T-helper 9 cell (primary cell): ENCODE results near the gene BMP4.
A peak's percentile ranks its signal among the peaks of the same experiment; 100 is the strongest.

Experiments
- DNase-seq: peaks from one replicate; pipeline ENCODE4 v3.0.0-alpha.2; 2020

Gene BMP4

GRCh38 chr14:53943751-53944083 lies 12.9 kb downstream of the BMP4 start:
- DNase-seq, result no peak

DNA sequence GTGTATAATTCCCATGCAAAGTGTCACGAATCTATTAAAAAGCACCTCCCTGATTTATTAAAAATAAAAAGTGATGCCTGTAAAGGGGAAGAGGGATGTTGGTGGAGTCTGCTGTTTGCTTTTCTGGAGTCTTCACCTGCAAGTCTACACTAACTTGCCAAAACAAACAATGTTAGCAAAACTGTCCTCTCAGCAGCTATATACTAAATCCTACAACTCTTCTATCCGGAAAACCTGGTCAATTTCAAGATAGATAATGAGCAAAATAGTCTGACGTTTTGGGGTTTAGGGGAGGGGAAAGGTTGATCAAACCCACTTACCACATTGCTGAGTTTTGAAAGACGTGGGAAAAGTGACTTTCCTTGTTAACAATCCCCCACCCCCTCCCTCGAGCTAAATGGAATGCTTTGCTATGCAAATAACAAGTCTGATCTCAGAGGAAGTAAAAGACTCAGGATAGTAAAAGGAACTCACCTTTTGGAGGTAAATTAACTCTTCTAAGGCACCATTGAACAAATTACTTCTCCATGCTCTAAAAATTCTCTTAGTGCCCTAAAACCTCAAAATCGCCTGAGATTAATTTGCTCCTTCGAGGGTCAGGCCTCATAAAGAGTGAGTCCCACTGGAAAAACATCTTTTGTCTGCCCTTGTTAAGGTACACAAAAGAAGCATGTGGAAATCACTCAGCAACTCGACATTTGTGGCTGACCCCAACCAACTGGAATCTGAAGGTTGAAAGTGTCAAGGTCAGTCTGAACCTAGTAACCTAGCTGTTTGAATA lies 13.5 kb downstream of the BMP4 start:
- DNase-seq, result no peak

DNA sequence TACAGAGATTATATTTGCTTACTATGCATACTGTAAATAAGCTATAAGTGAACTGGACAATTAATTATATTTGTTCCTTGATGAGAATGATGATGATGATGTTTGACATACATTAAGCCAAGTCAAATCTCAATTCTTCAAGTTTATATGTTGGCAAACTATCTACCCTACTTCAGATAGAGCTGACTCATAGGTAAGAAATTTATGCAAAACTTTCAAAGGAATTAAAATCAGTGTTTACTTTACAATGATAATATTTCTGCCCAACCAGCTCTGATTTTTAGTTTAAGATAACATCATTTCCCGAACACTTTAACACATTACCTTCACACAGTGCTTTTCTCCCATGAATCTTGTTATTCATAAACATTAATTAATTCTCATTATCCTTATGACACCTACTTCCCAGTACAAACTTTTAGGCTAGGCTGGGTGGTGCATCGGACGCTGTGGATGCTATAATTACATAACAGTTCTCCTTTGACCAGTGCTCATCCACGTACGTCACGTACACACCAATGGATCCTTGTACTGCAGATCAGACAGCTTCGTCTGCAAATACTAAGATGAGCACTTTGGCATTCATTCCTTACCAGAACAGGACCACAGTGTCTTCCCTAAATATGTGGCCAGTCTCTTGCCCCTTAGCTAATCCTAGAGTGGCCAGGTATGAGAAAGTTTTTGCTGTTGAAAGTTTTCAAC lies 18.3 kb downstream of the BMP4 start:
- no peak for DNase-seq

DNA sequence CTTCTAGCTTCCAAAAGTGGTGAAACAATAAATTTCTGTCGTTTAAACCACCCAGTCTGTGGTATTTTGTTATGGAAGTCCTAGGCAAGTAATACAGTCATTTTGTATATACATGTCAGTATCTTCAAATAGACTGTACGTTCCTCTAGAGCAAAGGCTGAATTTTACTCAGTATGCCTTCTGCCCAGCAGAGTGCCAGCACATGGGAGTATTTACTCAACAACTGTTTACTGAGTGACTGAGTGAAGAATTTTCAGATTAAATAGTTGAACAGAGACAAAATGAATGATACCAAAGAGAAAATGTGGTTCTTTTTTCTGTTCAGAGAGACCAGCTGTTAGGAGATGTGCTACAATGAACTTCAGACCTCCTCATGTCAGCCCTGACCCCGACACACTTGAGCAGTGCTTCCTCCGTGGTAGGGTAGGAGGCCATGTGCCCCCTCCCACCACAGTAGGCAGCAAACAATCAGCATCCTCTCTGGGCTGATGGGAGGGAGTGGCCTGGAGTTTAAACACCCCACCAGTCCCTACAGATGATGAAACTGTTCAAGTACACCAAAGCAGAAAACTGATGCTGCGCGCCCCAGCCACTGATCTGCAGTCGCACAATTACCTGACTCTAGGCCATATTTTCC lies 21.7 kb downstream of the BMP4 start:
- no peak for DNase-seq

DNA sequence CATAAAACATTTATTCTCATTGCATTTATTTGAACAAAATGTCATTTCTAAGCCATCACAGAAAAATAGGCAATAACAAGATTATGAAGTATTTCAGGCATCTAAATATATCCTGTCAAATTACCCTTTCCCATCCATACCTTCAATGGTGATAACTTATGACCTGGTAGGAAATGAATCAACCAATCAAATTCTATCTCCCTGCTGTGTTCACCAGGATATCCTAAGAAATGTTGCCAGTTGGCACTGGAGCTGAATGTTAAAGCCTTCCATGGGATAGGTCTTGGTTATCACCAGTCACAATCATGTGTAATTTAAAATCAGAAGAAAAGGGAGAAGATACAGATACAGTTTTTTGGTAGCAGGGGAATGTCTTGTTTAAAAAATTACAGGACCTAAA lies 23.7 kb downstream of the BMP4 start:
- no peak for DNase-seq

GRCh38 chr14:53929871-53930715 lies 26.5 kb downstream of the BMP4 start:
- DNase-seq, result peak; percentile 10

- DNase-seq, result no peak
These were observed 29.5 kb downstream of the BMP4 start for GRCh38 chr14:53927171-53927570.

GRCh38 chr14:53925201-53925766 lies 31.3 kb downstream of the BMP4 start:
- DNase-seq, result no peak

- no peak for DNase-seq
These were observed 31.9 kb downstream of the BMP4 start for GRCh38 chr14:53924753-53925152.

DNA sequence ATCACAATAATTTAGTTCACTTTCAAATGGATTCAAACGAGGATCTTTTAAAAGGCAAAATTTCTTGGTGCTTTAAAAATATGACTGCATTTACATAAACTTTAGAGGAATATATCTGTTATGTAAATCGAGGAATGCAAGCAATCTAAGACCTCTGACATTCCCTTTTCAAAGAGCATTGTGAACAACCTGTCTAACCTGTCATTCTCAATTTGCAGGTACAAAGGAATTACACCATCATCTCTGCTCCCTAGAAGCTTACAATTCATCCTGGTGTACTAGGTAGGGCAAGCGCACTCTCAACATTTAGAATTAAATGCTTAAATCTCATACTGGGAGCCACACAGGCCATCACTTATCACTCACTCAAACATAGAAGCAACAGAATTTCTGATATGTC lies 35.6 kb downstream of the BMP4 start:
- DNase-seq, result no peak

- DNase-seq, result no peak
These were observed 40.4 kb downstream of the BMP4 start for GRCh38 chr14:53916239-53916638.

- no peak for DNase-seq
These were observed 41.1 kb downstream of the BMP4 start for GRCh38 chr14:53915364-53916014.

DNA sequence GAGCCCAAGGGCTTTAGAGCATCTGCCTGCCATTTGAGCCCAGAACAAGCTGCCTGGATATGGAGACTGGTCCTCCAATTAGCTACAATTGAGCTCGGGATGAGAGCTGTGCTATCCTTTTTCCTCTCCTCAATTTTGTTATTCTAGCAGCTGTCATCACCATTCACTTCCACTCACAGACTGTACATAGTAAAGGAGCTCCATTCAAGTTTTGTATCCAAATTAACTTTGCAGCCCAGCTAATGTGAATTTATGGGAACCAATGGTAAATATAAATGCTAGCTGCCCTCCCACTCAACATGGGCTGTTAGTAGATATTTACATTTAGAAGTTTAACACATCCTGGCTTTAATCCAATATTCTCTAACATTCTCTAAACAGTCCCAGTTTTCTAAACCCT lies 44.6 kb downstream of the BMP4 start:
- no peak for DNase-seq

- no peak for DNase-seq
These were observed 48.2 kb downstream of the BMP4 start for GRCh38 chr14:53908416-53908815.

GRCh38 chr14:53902307-53902706 lies 54.3 kb downstream of the BMP4 start:
- DNase-seq, result no peak

DNA sequence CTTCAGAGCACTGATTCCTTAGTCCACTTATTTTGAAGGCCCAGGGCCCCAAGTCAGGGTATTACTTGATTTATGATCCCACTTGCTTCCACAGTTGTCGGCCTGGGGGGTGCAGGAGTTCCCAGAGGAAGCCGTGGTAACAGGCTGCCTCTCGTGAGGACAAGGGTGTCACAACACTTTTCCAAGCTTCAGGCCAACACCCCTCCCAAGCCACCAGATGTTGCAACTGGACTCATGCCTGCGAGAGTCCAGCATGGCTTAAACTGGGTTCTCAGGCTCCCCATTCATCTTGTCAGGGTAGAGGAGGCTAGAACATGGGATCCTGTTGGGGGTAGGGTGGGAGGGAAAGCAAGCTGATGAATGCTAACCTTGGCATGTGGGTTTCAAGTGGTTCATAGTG lies 56.1 kb downstream of the BMP4 start:
- no peak for DNase-seq
